ENCODE data around the gene SLC15A5.

Gene SLC15A5

GRCh38 chr12:16277585-16277984 is at the start of gene SLC15A5:
SLC15A5 (minus strand) TSS chr12:16277685; CDS start chr12:16277685, 0 bp downstream.
- DNase-seq, result no peak

DNA sequence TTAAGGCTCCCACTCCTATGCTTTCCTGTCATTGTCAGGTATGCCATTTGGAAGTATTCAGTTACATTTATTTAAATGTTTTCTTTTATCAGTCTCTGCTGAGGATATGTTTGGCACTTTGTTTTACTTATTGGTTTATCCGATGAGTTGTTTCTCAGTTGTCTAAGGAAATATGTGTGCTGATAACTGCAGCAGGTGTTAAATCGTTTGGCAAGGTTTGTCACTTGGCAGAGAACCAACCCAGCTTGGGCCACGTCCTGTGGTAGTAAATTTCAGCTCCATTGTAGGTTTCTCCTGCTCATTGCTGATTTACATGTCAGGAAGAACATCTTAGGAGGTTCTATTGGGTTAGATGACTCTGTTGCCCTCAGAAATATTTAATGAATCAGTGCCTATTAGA is 47.9 kb upstream of the SLC15A5 start:
- DNase-seq, result no peak

- DNase-seq, result no peak
These were observed 47.3 kb upstream of the SLC15A5 start for GRCh38 chr12:16324772-16325171.

DNA sequence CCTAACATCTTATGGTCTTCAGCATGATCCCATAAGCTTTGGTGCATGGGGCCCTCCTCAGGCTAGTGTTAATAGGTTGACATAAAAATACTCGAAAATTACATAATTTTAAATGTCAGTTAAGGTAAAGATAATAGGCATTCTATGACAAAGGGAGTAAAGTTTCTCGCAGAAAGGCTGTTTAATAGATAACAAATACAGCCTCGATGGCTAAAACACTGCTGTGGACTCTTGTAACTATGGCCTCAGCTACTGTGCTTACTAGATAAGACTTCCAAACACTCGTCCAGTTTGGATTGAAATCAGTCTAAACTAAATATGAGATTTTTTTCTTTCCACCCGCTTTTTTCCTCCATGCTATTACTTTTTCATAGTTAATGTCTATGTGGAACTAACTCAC is 46.8 kb upstream of the SLC15A5 start:
- no peak for DNase-seq

DNA sequence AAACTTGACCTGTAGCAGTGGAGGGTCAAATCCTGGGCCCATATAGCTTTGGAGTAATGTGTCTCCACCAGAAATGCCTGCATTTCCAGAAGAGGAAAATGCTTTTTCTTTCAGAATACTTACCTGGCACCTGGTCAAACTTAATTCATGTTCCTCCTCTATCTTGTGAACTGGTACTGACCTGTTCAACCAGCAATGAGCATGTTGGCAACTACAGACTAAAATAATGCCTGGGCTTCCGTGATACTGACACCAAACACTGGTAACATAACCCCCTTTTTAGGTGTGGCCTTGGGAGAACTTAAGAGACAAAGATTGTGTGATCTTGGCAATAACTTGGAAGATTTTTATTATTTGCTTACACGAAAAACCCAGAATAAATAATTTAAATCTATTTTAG is 46.2 kb upstream of the SLC15A5 start:
- DNase-seq, result no peak

DNA sequence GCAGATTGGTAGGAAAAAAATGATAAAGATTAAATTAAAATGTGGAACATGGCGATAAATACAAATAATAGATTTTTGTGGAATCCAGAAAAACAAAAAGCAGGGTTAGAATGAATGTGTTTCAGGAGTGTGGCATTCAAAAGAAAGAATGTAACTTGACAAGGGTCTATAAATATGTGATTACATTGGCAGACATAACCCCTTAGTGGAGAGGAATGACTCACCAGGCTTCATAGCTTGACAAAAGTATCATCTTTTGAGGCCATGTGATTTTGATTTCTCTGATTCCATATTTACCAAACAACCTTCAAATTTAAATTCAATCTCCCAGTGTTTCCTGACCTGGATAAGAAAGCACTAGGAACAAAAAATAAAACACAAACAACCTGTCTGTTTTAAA is 45.5 kb upstream of the SLC15A5 start:
- no peak for DNase-seq

DNA sequence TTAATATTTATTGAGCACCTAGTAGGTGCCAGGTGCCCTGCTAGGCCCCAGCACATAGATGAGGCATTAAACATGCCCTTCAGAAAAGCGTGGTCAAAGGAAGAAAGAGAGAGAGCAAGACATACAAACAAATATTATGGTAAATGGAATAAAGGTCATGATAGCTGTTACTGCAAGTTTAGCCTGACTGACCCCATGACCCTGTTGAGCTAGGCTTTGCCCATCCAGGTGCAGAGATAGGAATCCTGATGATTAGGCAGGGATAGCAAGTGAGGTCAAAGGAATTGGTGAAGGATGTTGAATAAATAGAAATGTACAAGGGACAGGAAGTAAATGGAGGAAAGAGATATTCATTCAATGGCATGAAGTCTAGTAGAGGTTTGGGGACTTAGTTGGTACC is 33.4 kb upstream of the SLC15A5 start:
- DNase-seq, result no peak

- DNase-seq, result no peak
These were observed 30.5 kb upstream of the SLC15A5 start for GRCh38 chr12:16307856-16308475.

DNA sequence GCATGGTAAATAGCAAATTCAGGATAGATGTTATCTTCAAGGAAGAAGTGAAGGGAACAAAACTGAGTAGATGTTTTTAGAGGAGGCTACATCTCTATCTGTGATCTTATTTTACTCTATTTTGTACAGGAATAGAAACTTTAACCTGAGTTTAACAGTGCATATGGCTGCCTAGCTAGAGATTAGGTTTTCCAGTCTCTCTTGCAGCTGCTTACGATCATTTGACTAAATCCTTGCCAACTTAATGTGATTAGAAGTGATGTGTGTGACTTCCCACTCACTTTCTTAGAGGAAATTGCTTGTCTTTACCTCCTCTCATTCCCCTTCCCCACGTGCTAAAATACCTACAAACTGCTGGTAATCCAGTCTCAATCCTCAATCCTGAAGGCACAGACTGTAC is 26.5 kb upstream of the SLC15A5 start:
- DNase-seq, result no peak

DNA sequence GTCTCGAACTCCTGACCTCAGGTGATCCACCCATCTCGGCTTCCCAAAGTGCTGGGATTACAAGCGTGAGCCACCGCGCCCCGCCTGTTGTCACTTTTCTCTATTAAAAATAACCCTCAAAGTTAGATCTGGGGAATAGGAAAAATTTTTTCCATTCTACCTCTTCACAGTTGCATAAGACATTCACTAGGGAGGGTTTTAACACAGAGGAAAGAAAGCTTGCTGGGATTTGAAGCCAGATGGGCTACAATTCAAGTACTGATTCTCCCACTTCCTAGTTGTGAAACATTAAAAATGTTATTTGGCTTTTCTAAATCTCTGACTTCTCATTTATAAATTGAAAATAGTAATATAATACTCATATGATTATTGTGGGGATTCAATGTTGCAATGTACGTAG is 23.3 kb upstream of the SLC15A5 start:
- DNase-seq, result no peak

DNA sequence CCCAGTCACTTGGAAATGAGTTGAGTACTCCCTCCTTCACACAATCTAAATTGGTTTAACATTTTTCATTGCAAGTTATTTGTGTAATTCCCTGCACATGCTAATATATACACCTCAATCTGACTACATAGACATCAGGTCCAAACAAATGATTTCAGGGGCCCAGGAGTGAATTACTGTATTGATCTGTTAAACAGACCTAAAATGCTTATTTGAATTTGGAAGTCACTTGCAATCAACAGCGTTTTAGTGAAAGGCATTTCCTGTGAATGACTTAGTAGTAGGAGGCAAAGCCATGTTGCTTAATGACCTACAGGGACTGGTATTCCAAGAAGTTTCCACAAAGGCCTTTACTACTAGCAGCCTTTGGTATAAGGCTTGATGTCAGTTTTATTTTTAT is 22.6 kb upstream of the SLC15A5 start:
- DNase-seq, result no peak

- no peak for DNase-seq
These were observed 21.9 kb upstream of the SLC15A5 start for GRCh38 chr12:16299403-16299802.

- no peak for DNase-seq
These were observed 20.0 kb upstream of the SLC15A5 start for GRCh38 chr12:16297521-16297920.

DNA sequence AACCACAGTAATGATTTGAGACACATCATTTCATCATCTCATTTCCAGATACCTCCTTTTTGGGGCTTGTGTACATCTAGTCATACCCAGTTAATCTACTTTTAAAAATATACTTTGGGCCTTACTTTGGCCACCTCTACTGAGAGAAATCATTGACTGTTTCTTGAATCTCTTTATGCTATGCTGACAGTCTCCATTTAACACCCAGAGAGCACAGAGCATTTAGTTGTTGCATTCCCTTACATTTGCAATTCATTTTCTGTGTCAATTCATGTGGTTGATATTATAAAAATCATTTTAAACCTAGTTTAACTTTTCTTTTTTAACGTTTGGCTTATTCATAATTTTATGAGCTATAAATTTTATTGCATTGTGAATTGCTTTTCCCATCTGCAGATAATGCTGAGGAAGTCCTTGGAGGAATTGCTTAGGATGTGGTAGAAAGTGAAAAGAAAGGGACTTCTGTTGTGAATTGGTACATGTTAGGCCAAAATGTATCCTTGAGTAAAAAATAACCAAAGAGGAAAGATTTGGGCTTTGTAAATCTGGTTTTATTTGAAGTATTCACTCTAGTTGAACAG is 17.0 kb upstream of the SLC15A5 start:
- DNase-seq, result no peak

DNA sequence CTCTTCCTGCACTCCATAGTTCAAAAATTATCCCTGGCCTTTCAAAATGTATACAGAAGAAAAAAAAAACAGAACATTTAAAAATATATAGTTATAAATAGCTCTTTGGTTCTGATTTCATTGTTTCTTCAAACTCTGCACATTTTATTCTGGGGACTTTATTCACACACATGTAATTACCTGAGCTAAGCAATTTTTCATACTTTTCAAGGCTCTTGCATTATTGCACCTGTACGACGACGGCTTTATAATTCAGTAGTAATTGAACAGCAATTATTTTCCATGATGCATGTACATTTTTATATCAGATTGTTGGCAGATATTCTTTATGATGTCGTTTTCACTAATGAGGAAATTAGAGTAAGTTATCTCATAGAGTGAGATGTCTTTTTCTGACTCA is 13.5 kb upstream of the SLC15A5 start:
- no peak for DNase-seq

GRCh38 chr12:16285586-16285985 is 8.1 kb upstream of the SLC15A5 start:
- no peak for DNase-seq

DNA sequence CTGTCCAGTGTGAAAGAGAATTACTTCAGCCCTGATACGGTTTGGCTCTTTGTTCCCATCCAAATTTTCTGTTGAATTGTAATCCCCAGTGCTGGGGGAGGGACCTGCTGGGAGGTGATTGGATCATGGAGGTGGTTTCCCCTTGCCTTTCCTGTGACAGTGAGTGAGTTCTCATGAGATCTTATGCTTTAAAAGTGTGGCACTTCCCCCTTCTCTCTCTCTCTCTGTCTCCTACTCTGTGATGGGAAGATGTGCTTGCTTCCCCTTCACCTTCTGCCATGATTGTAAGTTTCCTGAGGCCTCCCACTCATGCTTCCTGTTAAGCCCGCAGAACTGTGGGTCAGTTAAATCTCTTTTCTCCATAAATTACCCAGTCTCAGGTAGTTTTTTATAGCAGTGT is 5.5 kb upstream of the SLC15A5 start:
- DNase-seq, result no peak

- no peak for DNase-seq
These were observed 4.6 kb upstream of the SLC15A5 start for GRCh38 chr12:16282081-16282480.

DNA sequence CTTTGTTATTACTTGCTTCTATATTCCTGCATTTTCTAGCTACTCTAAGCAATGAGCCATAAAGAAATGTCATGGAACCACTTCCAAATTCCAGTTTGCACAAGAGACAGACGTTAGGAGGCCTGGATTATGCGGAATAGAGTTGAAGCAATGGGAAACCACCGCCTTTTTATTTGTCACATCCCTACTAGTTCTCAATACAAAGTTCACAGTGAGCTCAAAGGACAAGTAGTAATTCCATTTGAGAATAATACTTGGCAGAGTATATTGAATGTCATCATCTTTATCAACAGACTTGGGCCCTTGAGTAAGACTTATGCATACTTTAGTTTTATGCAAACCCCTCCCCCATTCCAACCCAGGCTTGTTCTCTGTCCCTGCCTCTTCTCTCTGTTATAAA is 3.7 kb upstream of the SLC15A5 start:
- DNase-seq, result no peak

DNA sequence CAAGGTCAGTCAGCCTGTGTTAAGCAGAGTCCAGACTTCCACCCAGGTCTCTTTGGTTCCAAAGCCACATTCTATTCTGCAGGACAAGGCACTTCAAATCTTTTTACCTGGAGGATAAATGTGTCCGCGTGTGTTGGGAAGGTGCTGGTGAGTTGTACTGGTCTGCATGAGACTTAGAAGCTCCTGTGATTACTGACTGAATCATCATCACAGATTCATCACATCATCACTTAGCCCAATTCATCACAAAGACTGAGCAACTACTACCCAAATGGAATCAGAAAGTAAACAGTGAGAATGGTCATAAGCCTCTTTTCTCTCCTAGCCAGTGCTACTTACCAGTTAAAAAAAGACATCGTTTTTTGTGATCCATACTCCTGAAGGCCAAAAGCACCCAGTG is 5.3 kb downstream of the SLC15A5 start:
- no peak for DNase-seq

- DNase-seq, result no peak
These were observed 6.4 kb downstream of the SLC15A5 start for GRCh38 chr12:16271062-16271461.

GRCh38 chr12:16269946-16270345 is 7.5 kb downstream of the SLC15A5 start:
- no peak for DNase-seq

DNA sequence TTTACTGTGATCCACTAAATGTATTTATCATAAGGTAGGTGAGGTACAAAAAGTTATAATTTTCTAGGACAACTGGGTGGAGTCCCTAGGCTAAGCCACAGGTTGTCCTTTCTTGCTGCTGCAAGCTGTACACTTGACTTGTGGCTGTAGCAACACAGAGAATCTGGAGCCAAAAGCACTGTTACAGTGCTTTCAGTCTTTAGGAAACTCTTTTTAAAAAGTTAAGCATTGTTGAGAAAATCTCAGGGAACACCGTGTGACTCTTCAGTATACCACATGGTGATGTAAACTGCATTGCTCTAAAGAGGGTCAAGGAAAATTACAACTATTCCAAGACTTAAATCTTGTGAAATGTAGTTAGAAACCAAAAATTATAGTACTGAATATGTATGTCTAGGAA is 11.4 kb downstream of the SLC15A5 start:
- no peak for DNase-seq

DNA sequence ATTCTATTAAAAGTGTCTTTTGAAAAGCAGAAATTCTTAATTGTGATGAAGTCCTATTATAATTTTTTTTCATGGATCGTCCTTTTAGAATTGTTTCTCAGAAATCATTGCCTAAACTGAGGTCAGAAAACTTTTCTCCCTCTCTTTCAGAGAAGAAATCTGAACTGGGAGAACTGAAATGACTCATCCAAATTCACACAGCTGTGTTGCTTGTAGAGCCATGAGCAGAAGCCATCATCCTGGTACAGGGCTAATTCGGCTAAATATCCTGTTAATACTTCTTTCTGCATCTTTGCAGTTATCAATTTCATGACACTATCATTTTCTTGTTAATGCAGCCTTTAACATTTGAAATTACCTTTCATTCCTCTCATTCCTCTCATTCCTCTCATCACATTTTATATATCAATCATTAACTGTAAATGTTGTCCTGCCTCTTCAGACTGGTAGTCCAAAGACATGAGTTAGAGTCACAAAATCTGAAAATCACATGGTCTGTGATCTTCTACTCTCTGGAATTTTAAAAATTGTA is 15.5 kb downstream of the SLC15A5 start:
- no peak for DNase-seq

DNA sequence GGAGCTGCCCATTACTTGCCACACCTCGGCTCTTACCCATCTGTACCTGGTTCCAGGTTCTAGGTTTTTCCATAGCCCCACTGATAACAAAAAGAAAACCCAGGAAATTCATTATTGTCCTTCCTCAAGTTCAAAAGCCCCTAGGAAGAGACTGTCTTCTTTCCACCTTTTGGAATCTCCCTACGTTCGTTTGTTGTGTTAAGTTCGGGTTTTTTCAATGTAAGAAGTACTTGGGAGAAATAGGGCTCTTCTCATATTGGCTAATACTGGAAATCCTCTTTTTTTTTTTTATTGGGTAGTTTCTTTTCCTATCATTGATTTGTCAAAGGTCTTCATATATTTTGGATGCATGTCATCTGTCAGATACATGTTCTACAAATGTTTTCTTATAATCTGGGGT is 17.3 kb downstream of the SLC15A5 start:
- no peak for DNase-seq
